GM18507 (cell line): ENCODE data around the gene MLLT1.

ENCODE experiments used
- DNase-seq: peaks from one replicate; pipeline ENCODE4 v3.0.0; 2011; ENCODE audit warnings: low read depth; ENCODE audit not compliant: insufficient read length; ENCODE audit errors: extremely low spot score
- FAIRE-seq: peaks from 2 replicates; lab custom pipeline; 2011; peaks lifted over from hg19 to GRCh38; lab: Jason Lieb, UNC

The MLLT1 gene

GRCh38 chr19:6278051-6278450, 1.7 kb downstream of the MLLT1 start:
- DNase-seq: no peak
- FAIRE-seq: no peak

GRCh38 chr19:6276447-6276846, 3.3 kb downstream of the MLLT1 start:
- FAIRE-seq: no peak
- DNase-seq: no peak

GRCh38 chr19:6275170-6275744, 4.5 kb downstream of the MLLT1 start:
- no peak for FAIRE-seq

GRCh38 chr19:6274756-6275155, 5.0 kb downstream of the MLLT1 start:
- DNase-seq (no peak), FAIRE-seq (no peak)

More at GRCh38 chr19:6275170-6275744, 4.5 kb downstream of the MLLT1 start:
- DNase-seq: no peak

GRCh38 chr19:6273701-6274601, 5.8 kb downstream of the MLLT1 start:
- FAIRE-seq (no peak), DNase-seq (no peak)

GRCh38 chr19:6272913-6273600, 6.7 kb downstream of the MLLT1 start:
- no peak for DNase-seq
- no peak for FAIRE-seq

- DNase-seq (no peak), FAIRE-seq (no peak)
These were observed 7.4 kb downstream of the MLLT1 start for GRCh38 chr19:6272411-6272791.

GRCh38 chr19:6271721-6272410, 7.9 kb downstream of the MLLT1 start:
- no peak for FAIRE-seq
- DNase-seq: no peak

- FAIRE-seq (no peak), DNase-seq (no peak)
These were observed 8.5 kb downstream of the MLLT1 start for GRCh38 chr19:6271251-6271650.

GRCh38 chr19:6270822-6271221, 9.0 kb downstream of the MLLT1 start:
- FAIRE-seq: no peak
- no peak for DNase-seq

GRCh38 chr19:6270076-6270745, 9.6 kb downstream of the MLLT1 start:
- DNase-seq: no peak
- FAIRE-seq: no peak

GRCh38 chr19:6269101-6269886, 10.5 kb downstream of the MLLT1 start:
- no peak for DNase-seq
- FAIRE-seq: no peak

GRCh38 chr19:6268382-6268771, 11.4 kb downstream of the MLLT1 start:
- FAIRE-seq: no peak
- DNase-seq: no peak

- no peak for FAIRE-seq
- no peak for DNase-seq
These were observed 12.0 kb downstream of the MLLT1 start for GRCh38 chr19:6267552-6268381.

GRCh38 chr19:6264803-6265202, 15.0 kb downstream of the MLLT1 start:
- DNase-seq: no peak
- no peak for FAIRE-seq

- FAIRE-seq (no peak), DNase-seq (no peak)
These were observed 15.9 kb downstream of the MLLT1 start for GRCh38 chr19:6263735-6264444.

- DNase-seq: no peak
- FAIRE-seq: no peak
These were observed 16.5 kb downstream of the MLLT1 start for GRCh38 chr19:6263306-6263705.
